Type B pancreatic cell (in vitro differentiated cells): Measurements from ENCODE around the gene GTF3C1. TPM values are rescaled to one million over a fixed set of nuclear protein-coding genes. Genes with fewer than 3 reads are reported as not detected.

Experiments used
- DNase-seq: peaks from one replicate; pipeline ENCODE4 v3.0.0; 2021; ENCODE audit warnings: mixed read lengths; ENCODE audit not compliant: unreplicated experiment; ENCODE audit errors: extremely low spot score
- H3K27ac Mint-ChIP-seq: 2 replicates; pipeline ENCODE4 v1.8.0; 2021; ENCODE audit warnings: mild to moderate bottlenecking, mixed read lengths
- H3K27me3 Mint-ChIP-seq: 2 replicates; pipeline ENCODE4 v1.8.0; 2021; ENCODE audit warnings: mixed read lengths
- H3K36me3 Mint-ChIP-seq: 2 replicates; pipeline ENCODE4 v1.8.0; 2021; ENCODE audit warnings: mixed read lengths
- H3K4me1 Mint-ChIP-seq: one replicate; pipeline ENCODE4 v1.8.0; 2021; ENCODE audit warnings: mixed read lengths; ENCODE audit not compliant: unreplicated experiment
- H3K4me3 Mint-ChIP-seq: 2 replicates; pipeline ENCODE4 v1.8.0; 2021; ENCODE audit warnings: mild to moderate bottlenecking, mixed read lengths
- H3K9me3 Mint-ChIP-seq: 2 replicates; pipeline ENCODE4 v1.8.0; 2021; ENCODE audit warnings: mixed read lengths
- CTCF ChIP-seq: fragments of 200-600 bp; sonication (generic); conservative IDR thresholded peaks from 2 replicates; pipeline ENCODE4 v1.5.0; 2021; ENCODE audit warnings: antibody characterized with exemption, mild to moderate bottlenecking
- total RNA-seq: library from RNA; stranded (reverse); gene quantifications from 2 replicates; pipeline ENCODE4 v1.2.1, GENCODE V29; 2021; ENCODE audit warnings: low replicate concordance

The GTF3C1 gene
- total RNA-seq, 1 donor from 2014 or later: 94.5 TPM

GRCh38 chr16:27585200-27585599 is 35.5 kb upstream of the GTF3C1 start:
- H3K27me3 Mint-ChIP-seq: no peaks in the 10 kb centered on the region
- H3K27ac Mint-ChIP-seq: no peak overlapping the region
- peaks cover 15% of the 10 kb centered on the region for H3K36me3 Mint-ChIP-seq
- H3K9me3 Mint-ChIP-seq: peaks cover 5% of the 10 kb centered on the region
- no peak overlapping the region for H3K4me3 Mint-ChIP-seq
- peaks cover 5% of the 10 kb centered on the region for H3K4me1 Mint-ChIP-seq
- DNase-seq: no peak
- no peak for TF ChIP-seq CTCF

GRCh38 chr16:27583634-27584033 is 33.9 kb upstream of the GTF3C1 start:
- peaks cover 5% of the 10 kb centered on the region for H3K9me3 Mint-ChIP-seq
- H3K27ac Mint-ChIP-seq: no peak overlapping the region

GRCh38 chr16:27582883-27583282 is 33.2 kb upstream of the GTF3C1 start:
- Mint-ChIP-seq H3K27ac (no peak overlapping the region), H3K9me3 (peaks cover 5% of the 10 kb centered on the region), H3K4me1 (peaks cover 22% of the 10 kb centered on the region), H3K27me3 (no peaks in the 10 kb centered on the region), H3K4me3 (no peak overlapping the region), H3K36me3 (peaks cover 15% of the 10 kb centered on the region)
- no peak for TF ChIP-seq CTCF
- DNase-seq: no peak

More at GRCh38 chr16:27583634-27584033, 33.9 kb upstream of the GTF3C1 start:
- Mint-ChIP-seq H3K4me1 (peaks cover 18% of the 10 kb centered on the region), H3K27me3 (no peaks in the 10 kb centered on the region), H3K36me3 (peaks cover 15% of the 10 kb centered on the region), H3K4me3 (no peak overlapping the region)
- no peak for DNase-seq
- no peak for TF ChIP-seq CTCF

- Mint-ChIP-seq H3K27me3 (no peaks in the 10 kb centered on the region), H3K27ac (peak overlapping the region; percentile 79), H3K4me3 (no peak overlapping the region), H3K4me1 (peaks cover 29% of the 10 kb centered on the region), H3K36me3 (peaks cover 21% of the 10 kb centered on the region), H3K9me3 (no peaks in the 10 kb centered on the region)
- no peak for DNase-seq
- no peak for TF ChIP-seq CTCF
These were observed 29.6 kb upstream of the GTF3C1 start for GRCh38 chr16:27579087-27579980.

- Mint-ChIP-seq H3K27ac (no peak overlapping the region), H3K9me3 (no peaks in the 10 kb centered on the region), H3K27me3 (no peaks in the 10 kb centered on the region), H3K36me3 (peaks cover 12% of the 10 kb centered on the region), H3K4me1 (peaks cover 24% of the 10 kb centered on the region), H3K4me3 (no peak overlapping the region)
- no peak for TF ChIP-seq CTCF
- DNase-seq: no peak
These were observed 27.0 kb upstream of the GTF3C1 start for GRCh38 chr16:27576729-27577128.
